CD4-positive, alpha-beta T cell treated with Interleukin-15 for 4 hours (primary cell): ENCODE data around the gene DCAF5.

ENCODE experiments used
- DNase-seq: peaks from one replicate; pipeline ENCODE4 v3.0.0-alpha.2; 2020; ENCODE audit warnings: low spot score

Gene DCAF5

GRCh38 chr14:69005432-69006148 lies 147.3 kb downstream of the DCAF5 start:
- no peak for DNase-seq

DNA sequence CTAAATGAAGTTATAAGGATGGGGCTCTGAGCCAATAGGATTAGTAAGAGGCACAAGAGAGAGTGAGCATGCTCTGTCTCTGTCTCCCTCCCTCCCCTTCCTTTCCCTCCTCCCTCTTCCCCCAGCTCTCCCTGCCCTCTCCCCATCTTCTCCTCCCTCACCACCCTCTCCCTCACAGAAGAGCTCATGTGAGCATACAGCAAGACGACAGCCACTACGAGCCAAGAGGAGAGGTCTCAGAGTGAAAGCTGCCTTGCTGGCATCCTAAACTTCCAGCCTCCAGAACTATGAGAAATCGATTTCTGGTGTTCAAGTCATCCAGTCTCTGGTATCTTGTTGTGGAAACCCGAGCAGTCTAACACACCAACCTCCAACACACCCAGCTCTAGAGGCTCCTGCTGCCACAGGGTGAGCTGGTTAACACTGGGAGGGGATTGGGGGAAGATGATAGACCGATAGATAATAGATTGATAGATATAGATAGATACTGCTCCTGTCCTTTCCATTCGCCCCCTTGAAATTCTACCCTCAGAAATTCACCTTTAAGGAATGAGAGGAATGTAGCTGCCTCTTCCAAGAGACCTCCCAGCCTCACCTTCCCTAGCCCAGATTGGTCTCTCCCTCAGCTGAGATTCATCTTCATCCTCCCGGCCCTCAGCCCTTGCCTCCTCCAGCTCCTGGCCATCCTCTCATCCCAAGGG lies 148.0 kb downstream of the DCAF5 start:
- DNase-seq = no peak

DNA sequence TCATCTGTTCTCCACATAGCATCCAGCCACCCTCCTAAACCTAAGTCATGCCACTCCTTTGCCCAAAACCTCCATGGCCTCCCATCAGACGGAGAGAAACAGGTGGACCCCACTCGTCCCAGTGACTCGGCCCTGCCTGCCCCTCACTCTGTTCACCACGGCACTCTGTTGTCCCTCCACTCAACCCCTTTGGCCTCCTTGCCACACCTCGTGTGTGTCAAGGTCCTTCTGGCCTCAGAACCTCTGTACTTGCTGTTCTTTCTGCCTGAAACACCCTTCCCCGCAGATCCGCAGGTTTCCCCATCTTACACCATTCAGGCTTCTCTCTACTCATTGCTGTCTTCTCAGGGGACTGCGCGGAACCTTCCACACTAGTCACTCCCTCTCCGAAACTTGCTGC lies 149.3 kb downstream of the DCAF5 start:
- DNase-seq = no peak

GRCh38 chr14:69002069-69002468 lies 150.8 kb downstream of the DCAF5 start:
- DNase-seq = no peak

DNA sequence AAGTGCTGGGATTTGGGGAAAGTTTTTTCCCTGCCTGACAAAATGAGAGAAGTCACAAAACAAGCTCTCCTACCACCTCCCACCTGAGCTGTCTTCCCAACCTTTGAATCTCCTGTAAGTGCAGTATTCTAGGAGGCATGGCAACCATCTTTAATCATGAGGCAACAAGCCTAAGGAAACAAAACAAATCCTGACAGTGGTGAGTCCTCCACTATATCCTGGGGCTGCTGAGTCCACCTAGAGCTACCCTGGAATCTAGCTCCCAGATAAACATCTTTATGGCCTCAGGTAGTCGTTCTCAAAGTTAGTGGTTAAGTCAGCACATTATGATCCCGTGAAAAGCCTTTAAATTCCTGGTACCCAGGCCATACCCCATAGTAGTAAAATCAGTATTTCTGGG lies 151.5 kb downstream of the DCAF5 start:
- no peak for DNase-seq
